Measurements from ENCODE around the gene PRKG1.
A peak's percentile ranks its signal among the peaks of the same experiment; 100 is the strongest.
"Not testable (repeated sequence)": the region's sequence is repeated elsewhere in the genome, so short reads cannot be mapped to it uniquely, and the experiment has no call there.

Gene PRKG1

DNA sequence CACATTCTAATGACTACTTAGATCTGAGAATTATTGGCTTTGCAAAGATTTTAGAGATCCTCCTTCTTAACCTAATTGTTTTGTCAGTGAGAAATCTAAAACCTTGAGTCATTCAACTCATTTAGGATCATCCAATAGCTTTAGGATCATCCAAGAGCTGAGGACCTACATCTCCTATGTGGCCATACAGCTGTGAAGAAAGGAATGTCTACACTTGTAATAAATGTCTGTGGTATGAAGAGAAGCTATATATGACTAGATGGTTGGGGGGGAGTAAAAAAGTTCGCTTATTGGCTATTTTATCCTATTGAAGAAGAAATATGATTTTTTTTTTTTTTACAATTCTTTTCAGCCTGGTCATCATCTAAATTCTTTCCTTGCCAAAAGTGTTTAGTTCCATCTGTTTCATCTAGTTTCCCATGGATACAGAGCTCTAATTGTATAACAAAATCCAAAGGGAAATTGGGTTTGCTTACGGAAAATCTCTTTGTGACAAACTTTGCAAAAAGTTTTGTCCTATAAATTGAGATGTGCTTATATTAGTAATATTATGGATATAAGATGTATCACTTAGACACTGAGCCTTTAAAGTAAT lies 196.7 kb downstream of the PRKG1 start:
- DNase-seq (ENCODE audit: low spot score) = no peak

DNA sequence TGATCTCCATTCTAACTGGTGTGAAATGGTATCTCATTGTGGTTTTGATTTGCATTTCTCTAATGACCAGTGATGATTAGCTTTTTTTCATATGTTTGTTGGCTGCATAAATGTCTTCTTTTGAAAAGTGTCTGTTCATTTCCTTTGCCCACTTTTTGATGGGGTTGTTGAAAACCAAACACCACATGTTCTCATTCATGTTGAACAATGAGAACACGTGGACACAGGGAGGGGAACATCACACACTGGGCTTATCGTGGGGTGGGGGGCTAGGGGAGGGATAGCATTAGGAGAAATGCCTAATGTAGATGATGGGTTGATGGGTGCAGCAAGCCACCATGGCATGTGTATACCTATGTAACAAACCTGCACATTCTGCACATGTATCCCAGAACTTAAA lies 197.8 kb downstream of the PRKG1 start:
- DNase-seq (ENCODE audit: low spot score) = not testable (repeated sequence)

DNA sequence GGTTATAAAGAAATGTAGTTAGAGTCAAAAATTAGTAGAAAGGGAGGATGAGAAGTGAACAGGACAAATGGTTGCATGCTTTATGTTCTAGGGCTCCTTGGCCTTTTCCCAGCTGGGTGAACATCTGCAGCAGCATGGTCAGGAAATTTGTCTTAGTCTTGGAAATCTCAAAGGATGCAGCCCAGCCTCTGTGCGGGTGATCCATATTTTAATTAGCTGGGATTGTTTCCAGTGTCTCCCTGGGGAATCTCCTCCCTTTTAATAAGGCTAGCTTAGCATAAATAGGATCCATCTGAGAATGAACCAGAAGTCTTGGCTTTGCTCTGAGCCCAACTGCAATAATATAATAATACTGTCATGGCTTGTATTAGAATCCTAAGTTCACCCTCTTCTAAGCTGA lies 198.3 kb downstream of the PRKG1 start:
- no peak for DNase-seq (ENCODE audit: low spot score)

DNA sequence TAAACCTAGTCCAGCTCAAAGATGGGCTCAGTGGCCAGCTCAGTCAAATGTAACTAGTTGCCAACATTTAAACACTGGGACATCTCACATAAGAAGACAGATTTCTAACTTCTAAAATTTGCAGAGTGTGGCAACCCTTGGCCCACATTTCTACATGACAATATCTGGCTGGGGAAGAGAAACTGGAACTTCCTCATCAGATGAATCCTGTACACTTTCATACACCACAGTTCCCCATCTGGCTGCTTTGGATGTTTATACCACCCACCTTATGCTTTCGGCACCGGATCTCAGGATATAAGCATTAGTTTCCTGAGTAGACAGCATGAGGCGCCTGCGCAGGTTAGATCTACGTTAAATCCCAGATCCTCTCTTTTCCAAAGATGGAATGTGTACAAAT lies 199.3 kb downstream of the PRKG1 start:
- no peak for DNase-seq (ENCODE audit: low spot score)

DNA sequence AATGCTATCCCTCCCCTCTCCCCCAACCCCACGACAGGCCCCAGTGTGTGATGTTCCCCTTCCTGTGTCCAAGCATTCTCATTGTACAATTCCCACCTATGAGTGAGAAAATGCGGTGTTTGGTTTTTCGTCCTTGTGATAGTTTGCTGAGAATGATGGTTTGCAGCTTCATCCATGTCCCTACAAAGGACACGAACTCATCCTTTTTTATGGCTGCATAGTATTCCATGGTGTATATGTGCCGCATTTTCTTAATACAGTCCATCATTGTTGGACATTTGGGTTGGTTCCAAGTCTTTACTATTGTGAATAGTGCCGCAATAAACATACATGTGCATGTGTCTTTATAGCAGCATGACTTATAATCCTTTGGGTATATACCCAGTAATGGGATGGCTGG lies 201.8 kb downstream of the PRKG1 start:
- DNase-seq (ENCODE audit: low spot score) = not testable (repeated sequence)

DNA sequence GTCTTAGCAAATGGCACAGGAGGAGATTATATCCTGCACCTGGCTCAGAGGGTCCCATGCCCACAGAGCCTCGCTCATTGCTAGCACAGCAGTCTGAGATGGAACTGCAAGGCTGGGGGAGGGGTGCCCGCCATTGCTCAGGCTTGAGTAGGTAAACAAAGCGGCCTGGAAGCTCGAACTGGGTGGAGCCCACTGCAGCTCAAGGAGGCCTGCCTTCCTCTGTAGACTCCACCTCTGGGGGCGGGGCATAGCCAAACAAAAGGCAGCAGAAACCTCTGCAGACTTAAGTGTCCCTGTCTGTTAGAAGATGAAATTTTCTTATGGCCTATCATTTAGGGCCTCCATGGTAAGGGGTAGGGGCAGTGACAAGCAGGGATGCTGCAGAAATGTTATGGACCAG lies 207.1 kb downstream of the PRKG1 start:
- DNase-seq (ENCODE audit: low spot score) = not testable (repeated sequence)

DNA sequence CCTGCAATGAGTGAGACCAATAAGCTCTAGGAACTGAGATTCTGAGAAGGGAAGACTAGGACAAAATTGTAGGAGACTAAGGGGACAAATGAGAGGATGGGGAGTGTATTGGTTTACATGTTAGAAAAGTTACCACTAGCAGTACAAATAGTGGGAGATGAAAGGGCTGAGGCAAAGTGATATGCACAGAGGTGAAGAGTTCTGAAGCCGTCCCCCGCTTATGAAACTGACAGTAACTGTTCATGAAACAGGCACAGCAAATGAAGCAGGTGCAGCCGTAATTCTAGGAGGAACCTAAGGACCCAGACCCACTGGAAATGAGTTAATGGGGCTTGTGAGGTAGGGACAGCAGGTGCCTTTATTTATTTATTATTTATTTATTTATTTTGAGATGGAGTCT lies 211.3 kb downstream of the PRKG1 start:
- DNase-seq (ENCODE audit: low spot score) = no peak

DNA sequence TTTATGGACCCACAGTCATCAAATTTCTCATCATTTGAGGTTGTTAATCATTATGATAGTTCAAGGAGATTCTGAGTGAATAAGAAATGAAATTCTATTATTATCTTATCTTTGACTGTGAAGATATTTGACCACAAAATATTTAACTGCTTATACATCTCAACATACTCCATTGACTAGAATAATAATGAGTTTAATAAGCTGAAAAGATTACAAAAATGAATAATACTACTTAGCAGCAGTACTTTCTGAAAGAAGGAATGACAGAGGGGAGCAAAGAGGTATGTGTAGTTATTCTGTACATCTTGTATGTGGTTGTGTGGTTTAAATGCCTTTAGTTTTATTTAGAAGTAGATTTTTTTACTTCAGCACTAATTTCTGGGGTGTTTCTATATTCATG lies 214.2 kb downstream of the PRKG1 start:
- no peak for DNase-seq (ENCODE audit: low spot score)

DNA sequence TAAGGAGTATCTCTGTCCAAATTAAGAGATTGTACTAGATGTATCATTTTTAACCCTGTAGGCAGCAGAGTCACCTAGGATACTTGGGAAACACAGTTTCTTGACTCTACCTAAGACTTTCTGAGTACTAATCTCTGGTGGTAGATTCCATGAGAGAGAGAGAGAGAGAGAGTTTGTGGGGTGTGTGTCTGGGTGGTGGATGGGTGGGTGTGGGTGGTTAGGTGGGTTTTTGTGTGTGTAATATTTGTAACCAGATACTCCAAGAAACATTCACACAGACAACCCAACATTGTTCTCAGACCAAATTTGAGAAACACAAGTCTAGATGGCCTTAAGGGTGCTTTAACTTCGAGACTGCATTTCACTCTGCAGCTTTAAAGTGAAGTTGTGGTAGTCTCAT lies 215.2 kb downstream of the PRKG1 start:
- no peak for DNase-seq (ENCODE audit: low spot score)

DNA sequence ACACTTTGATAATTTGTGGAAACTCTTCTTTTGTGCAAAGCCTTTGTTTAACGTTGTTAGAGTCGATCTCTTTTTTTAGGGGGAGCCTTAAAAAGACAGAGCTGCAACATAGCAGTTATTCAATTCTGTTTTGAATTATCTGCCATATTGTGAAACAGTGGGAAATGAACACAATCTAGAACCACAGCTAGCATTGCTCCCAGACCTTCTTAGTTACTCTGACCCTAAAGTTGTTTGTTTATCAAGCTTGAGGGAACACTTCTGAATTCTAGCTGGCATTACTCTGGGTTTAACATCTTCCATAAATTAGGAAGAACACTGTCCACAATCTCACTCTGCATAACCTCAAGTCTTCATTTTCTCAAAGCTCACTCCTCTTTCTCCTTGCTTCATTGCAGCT lies 217.7 kb downstream of the PRKG1 start:
- no peak for DNase-seq (ENCODE audit: low spot score)

DNA sequence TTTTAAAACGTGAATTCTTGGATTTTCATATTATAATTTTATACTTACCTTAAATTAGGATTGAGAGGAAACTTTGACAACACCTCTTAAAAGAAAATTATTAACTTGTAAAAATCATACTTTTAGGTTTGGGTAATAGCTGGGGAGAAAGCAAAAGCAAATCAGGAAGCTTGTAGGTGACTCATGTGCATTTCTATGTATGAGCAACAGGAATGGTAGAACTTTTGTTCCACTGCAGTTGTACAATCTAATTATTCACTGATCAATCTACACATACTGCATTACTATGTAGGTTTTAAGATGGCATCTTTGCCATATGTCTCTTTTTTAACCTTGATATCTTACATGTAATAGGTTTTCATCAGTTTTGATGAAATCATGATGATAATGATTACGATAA lies 223.2 kb downstream of the PRKG1 start:
- no peak for DNase-seq (ENCODE audit: low spot score)

DNA sequence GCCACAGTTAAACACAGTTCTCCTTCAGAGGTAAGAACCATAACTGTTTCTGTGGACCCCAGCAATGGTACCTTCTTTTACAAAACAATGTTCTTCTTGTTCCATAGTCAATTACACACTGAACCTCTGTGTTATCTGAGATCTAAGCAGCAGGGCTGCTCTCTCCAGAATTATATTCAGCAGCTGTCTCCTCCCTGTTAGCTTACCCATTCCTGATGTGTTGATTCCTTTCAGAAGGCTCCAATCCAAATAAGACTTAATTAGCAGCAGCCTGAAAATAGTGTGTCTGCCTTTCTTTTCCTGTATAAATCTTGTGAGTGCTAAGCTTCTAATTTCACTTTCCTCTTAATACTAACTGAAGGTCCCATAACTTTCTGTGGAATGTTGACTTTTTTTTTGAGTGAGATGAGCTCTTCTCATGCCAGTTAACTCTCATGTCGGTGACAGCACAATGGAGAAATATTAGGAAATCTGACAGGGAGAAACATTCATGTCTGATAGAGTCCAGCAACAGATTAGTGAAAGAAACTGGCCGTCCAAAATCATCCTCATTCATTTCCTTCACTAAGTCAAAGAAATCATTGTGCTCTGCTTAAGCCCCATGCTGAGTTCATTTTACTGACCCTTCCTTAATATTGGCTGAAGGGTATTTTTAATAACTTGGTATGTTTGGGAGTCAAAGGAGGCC lies 226.5 kb downstream of the PRKG1 start:
- peak; percentile 33 for DNase-seq (ENCODE audit: low spot score)

DNA sequence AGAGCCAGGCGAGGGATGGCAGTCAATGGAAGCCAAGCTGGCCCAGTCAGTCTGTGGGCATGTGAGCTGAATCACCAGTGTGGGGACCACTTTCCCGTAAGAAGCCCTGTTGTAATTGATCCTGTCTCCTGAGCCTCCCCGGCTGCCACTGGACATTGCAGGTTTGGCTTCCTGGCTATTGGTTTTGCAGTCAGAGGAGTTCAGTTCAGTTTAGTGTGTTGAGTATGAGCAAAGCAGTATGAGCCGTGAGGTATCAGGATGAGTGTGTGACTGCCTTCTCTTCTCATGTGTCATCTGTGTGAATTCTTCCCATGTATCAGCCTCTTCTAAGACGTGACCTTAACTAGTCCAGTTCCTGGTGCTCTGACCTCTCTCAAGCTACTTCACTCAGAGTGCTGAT lies 227.4 kb downstream of the PRKG1 start:
- no peak for DNase-seq (ENCODE audit: low spot score)

DNA sequence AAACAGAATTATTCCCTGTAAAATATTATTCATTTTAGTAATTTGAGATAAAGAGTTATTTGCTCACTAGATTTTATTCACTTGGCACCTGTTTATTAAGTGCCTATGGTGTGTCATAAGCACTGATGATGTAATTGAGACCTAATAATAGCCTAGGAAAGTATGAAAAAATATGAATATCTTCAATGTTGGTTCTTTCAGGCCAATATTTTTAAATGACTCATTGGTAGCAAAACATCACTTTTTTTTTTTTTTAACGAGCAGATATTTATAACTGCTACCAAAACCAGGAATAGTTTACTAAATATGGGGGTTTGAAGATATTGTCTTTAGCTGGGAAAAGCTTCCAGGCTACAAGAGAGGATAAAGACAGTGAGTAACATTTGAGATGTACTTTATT lies 228.0 kb downstream of the PRKG1 start:
- no peak for DNase-seq (ENCODE audit: low spot score)

DNA sequence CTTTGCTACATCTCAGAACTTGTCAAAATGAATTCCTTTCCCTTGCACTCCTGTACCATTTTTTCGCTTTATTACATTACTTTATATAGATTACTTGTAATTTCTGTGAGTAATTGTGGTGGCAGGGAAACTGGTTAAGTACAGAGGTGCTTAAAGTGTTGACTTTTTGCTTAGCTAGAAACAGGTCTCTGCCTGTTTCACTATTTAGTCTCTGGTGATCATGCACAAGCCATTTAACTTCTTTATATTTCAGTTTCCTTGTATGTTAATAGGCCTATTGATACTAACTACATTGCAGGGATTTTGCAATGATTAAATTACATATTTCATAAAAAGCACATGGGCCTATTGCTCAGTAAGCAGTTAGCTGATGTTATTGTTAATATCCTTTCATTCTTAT lies 233.8 kb downstream of the PRKG1 start:
- DNase-seq (ENCODE audit: low spot score) = no peak

DNA sequence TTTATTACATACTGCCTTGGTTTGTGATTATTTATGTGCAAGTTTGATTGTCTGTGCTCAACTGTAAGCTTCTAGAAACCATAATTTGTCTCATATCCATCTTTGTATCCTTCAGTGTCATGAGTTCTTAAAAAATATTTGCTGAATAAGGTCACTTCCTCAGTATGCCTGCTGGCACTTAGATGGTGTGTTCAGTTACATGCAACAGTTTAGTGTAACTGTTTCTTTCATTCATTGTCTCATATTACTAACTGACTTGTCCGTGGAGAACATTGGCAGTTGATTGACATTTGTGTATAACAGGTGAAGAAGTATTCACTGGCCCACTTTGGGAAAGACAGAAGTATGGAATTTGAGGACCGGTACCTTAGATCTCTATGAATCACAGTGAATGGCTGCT lies 236.9 kb downstream of the PRKG1 start:
- DNase-seq (ENCODE audit: low spot score) = no peak

DNA sequence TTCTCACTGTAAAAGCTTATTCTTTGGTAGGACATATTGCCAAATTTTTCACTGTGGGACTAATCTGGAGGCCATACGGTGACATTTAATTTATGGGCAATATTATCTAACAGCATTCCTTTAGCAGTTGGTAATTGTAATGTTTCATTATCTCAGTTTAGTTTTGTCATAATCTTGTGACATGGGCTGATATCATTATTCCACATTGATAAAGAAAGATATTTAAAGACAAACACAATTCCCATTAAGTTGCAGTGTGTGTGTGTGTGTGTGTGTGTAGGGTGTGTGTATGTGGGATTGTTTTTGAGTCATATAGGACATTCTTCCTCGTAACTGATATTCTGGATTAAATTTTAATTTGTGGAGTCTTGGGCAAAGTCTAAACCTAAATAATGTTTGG lies 238.5 kb downstream of the PRKG1 start:
- DNase-seq (ENCODE audit: low spot score) = no peak

DNA sequence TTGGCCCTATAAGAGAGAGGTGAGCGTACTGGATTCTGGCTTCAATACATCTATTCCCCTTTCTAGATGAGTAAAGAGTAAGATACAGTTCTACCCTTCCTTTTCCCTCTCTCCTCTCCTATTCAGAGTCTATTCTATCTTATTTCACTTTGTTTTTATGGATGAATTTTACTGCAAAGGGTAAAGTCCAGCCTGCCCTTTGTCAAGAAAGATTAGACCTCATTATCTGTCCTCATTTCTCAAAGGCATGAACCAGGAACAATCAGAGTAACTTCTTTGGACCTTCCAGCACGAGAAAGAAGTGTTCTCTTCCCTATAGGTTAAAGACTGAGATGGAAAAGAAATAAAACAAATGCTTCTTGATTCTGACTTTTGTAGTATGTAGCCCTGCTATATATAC lies 239.0 kb downstream of the PRKG1 start:
- no peak for DNase-seq (ENCODE audit: low spot score)

DNA sequence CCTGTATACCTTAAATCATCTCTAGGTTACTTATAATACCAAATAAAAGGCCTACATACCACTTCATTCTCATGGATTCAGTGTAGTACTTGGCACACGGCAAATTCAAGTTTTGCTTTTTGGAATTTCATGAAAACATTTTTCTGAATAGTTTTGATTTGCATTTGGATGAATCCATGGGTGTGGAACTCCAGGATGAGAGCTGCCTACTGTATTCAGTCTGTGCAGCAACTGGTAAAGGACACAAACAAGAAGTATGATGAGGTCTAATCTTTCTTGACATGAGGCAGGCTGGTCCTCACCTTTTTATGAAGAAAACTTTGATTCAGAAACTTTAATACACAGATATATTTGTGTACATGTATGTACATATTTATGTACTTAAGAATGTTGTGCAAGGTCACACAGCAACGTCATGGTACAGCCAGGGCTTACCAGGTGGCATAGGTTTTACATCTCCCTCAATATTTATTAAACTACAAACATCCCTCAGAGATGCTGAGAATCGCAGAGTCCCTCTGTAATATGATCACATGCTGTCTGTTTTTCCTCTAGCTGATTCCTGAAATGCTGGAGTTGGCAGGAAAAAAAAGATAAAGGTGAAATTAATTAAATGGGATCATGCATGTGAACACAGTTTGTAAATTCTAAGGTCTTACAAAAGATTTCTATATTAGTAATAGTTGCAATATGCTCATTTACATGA lies 239.6 kb downstream of the PRKG1 start:
- DNase-seq (ENCODE audit: low spot score) = no peak

DNA sequence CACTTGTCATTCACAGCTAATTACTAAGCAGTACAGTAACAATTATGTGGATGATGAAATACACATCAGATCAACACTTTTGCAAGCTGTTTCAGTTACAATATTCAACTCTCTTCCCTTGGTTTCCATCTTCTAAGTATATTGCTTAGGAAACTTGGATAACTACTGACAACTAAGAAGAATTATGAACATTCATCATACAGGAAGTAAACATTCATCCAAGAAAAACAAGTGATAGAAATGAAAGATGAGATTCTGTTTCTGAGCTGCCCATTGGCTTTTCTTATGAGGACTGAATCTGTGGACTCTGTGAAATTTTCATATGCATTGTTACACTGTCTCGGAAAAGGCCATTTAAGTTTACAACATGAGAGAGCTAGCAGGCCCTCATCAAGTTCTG lies 240.2 kb downstream of the PRKG1 start:
- no peak for DNase-seq (ENCODE audit: low spot score)

DNA sequence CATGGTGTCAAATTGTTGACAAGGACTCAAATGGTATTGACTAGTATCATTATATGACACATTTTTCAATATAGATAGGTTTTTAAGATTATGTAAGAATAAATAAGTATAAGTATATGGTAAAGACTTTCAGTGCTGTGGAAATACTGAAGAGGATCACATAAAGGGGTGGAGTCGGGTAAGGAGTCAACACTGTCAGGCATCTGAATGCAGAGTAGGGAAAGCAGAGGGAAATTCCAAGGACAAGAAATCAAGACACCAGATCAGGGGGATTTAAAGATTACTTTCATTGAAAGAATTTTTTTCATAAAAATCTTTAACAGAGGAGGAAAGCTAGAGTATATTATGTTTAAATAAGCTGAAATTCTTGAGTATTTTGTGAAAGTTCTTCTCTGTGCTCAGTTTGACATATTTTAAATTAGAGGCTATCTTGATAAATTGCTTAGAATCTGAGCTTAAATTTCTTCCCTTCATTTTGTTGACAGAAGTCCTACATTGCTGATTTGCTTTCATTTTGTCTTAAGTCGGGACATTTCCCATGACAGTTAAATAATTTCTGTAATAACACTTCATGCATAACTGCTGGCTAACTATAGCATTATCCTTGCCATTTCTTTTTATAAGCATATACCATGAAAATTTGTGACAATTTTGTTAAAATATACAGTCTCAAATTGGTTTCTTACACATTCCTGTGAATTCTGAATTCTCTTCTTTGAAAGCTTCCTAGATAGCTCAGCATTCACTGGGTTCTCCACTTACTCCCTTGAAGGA lies 244.3 kb downstream of the PRKG1 start:
- DNase-seq (ENCODE audit: low spot score) = no peak

DNA sequence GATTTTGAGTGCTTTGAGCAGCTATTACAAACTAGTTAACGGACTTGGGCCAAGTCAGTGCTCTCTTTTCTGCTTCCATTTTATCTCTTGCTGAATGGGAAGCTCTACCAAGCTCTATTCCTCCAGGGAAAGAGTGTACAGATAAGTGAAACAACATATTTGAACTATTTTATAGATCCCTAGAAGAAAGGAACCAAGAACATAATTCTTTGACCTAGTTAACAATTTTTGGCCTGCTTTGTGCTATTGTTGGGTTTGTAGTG lies 244.8 kb downstream of the PRKG1 start:
- DNase-seq (ENCODE audit: low spot score) = no peak

DNA sequence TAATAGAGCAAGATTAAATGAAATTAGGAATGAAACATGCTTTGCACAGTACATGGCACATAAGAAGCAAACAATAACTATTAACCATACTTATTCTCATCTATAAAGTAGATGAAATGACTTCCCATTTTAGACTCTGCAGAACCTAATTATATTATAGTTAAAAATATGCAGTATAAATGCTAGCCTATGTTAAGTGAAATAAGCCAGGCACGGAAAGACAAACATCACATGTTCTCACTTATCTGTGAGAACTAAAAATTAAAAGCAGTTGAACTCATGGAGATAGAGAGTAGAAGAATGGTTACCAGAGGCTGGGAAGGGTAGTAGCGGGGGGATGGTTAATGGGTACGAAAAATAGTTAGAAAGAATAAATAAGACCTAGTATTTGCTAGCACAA lies 247.0 kb downstream of the PRKG1 start:
- no peak for DNase-seq (ENCODE audit: low spot score)

Data from COLO829 (cell line).